Measurements from ENCODE around the gene RPTOR.
A peak's percentile ranks its signal among the peaks of the same experiment; 100 is the strongest.

Gene RPTOR

GRCh38 chr17:80640366-80641084, 95.9 kb downstream of the RPTOR start:
- no peak for DNase-seq (ENCODE audit: low read depth, low spot score)

GRCh38 chr17:80643326-80644099, 98.9 kb downstream of the RPTOR start:
- DNase-seq (ENCODE audit: low read depth, low spot score): no peak

GRCh38 chr17:80644536-80644935, 99.9 kb downstream of the RPTOR start:
- DNase-seq (ENCODE audit: low read depth, low spot score): no peak

- no peak for DNase-seq (ENCODE audit: low read depth, low spot score)
Observed at GRCh38 chr17:80645706-80646325, 101.2 kb downstream of the RPTOR start.

- DNase-seq (ENCODE audit: low read depth, low spot score): no peak
Observed at GRCh38 chr17:80646328-80646727, 101.7 kb downstream of the RPTOR start.

- peak; percentile 32 for DNase-seq (ENCODE audit: low read depth, low spot score)
Observed at GRCh38 chr17:80647746-80648145, 103.1 kb downstream of the RPTOR start.

- DNase-seq (ENCODE audit: low read depth, low spot score): no peak
Observed at GRCh38 chr17:80649200-80649644, 104.6 kb downstream of the RPTOR start.

- peak; percentile 44 for DNase-seq (ENCODE audit: low read depth, low spot score)
Observed at GRCh38 chr17:80649672-80650330, 105.2 kb downstream of the RPTOR start.

- no peak for DNase-seq (ENCODE audit: low read depth, low spot score)
Observed at GRCh38 chr17:80650331-80650672, 105.7 kb downstream of the RPTOR start.

GRCh38 chr17:80650751-80651518, 106.3 kb downstream of the RPTOR start:
- DNase-seq (ENCODE audit: low read depth, low spot score): no peak

- DNase-seq (ENCODE audit: low read depth, low spot score): no peak
Observed at GRCh38 chr17:80652756-80653330, 108.2 kb downstream of the RPTOR start.

GRCh38 chr17:80653856-80654255, 109.2 kb downstream of the RPTOR start:
- DNase-seq (ENCODE audit: low read depth, low spot score): no peak

GRCh38 chr17:80655608-80656007, 111.0 kb downstream of the RPTOR start:
- DNase-seq (ENCODE audit: low read depth, low spot score): no peak

- DNase-seq (ENCODE audit: low read depth, low spot score): no peak
Observed at GRCh38 chr17:80656590-80656989, 112.0 kb downstream of the RPTOR start.

- no peak for DNase-seq (ENCODE audit: low read depth, low spot score)
Observed at GRCh38 chr17:80657561-80657960, 112.9 kb downstream of the RPTOR start.

- no peak for DNase-seq (ENCODE audit: low read depth, low spot score)
Observed at GRCh38 chr17:80658821-80659220, 114.2 kb downstream of the RPTOR start.

- no peak for DNase-seq (ENCODE audit: low read depth, low spot score)
Observed at GRCh38 chr17:80659651-80660050, 115.0 kb downstream of the RPTOR start.

- no peak for DNase-seq (ENCODE audit: low read depth, low spot score)
Observed at GRCh38 chr17:80660527-80661198, 116.0 kb downstream of the RPTOR start.

GRCh38 chr17:80662557-80662956, 117.9 kb downstream of the RPTOR start:
- no peak for DNase-seq (ENCODE audit: low read depth, low spot score)

GRCh38 chr17:80663781-80664206, 119.2 kb downstream of the RPTOR start:
- no peak for DNase-seq (ENCODE audit: low read depth, low spot score)
